ENCODE results near the gene PTGES. TPM values are rescaled to one million over a fixed set of nuclear protein-coding genes. Genes with fewer than 3 reads are reported as not detected.

The PTGES gene
- total RNA-seq, 1 donor from 2014 or later, result 2.5 TPM

DNA sequence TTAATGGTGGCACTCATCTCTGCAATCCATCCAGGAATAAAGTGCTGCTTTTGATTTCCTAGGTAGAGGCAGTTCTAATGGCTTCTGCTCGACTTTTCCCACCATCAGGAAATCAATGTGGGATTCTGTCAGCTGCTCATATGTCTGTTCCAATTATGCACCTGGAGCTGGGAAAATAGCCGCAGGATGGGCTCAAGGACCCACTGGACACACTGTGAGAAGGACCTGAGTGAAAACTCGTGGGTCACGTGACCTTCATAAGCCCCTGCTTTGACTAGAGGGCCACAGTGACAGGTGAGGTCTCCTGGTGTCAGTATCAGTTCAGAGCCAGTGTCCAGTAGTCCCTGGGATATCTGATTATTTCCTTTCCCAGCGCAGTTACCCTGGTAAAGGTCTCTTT is 17.9 kb upstream of the PTGES start:
- no peaks in the 10 kb centered on the region for H3K4me1 Mint-ChIP-seq (ENCODE audit: low read depth, unreplicated experiment)
- H3K27ac Mint-ChIP-seq (ENCODE audit: unreplicated experiment), result no peak overlapping the region
- no peak for DNase-seq (ENCODE audit: low read depth)
- no peaks in the 10 kb centered on the region for H3K79me2 ChIP-seq (ENCODE audit: insufficient read depth, low read length)
- no peaks in the 10 kb centered on the region for H3K4me1 ChIP-seq (ENCODE audit: insufficient read depth, low read length)
- no peak overlapping the region for H3K4me2 ChIP-seq (ENCODE audit: low read length)
- H3K27me3 ChIP-seq (ENCODE audit: insufficient read depth, low read length), result peaks cover 3% of the 10 kb centered on the region
- no peak overlapping the region for H3K4me3 Mint-ChIP-seq (ENCODE audit: unreplicated experiment)
- no peaks in the 10 kb centered on the region for H4K20me1 ChIP-seq (ENCODE audit: insufficient read depth, low read length)
- H3K27ac ChIP-seq (ENCODE audit: low read depth, low read length), result no peak overlapping the region
- no peak for FAIRE-seq
- H2AFZ ChIP-seq (ENCODE audit: low read depth, low read length), result no peak overlapping the region
- TF ChIP-seq EZH2 (IDR thresholded peaks at IDR 0.05; ENCODE audit: insufficient read depth, low read length) (no peak), CTCF (IDR thresholded peaks at IDR 0.05; ENCODE audit: insufficient read depth, low read depth, low read length) (no peak)
- no peaks in the 10 kb centered on the region for H3K36me3 ChIP-seq (ENCODE audit: insufficient read depth, low read length)
- no peak overlapping the region for H3K4me3 ChIP-seq (ENCODE audit: insufficient read depth, low read depth, low read length)
- H3K9ac ChIP-seq (ENCODE audit: low read length), result no peak overlapping the region
- peaks cover 3% of the 10 kb centered on the region for H3K9me3 Mint-ChIP-seq (ENCODE audit: unreplicated experiment)
- no peaks in the 10 kb centered on the region for H3K9me3 ChIP-seq (ENCODE audit: insufficient read depth, low read depth, low read length)
- H3K27me3 Mint-ChIP-seq (ENCODE audit: low read depth, unreplicated experiment), result peaks cover 31% of the 10 kb centered on the region
- H3K36me3 Mint-ChIP-seq (ENCODE audit: low read depth, unreplicated experiment), result no peaks in the 10 kb centered on the region

DNA sequence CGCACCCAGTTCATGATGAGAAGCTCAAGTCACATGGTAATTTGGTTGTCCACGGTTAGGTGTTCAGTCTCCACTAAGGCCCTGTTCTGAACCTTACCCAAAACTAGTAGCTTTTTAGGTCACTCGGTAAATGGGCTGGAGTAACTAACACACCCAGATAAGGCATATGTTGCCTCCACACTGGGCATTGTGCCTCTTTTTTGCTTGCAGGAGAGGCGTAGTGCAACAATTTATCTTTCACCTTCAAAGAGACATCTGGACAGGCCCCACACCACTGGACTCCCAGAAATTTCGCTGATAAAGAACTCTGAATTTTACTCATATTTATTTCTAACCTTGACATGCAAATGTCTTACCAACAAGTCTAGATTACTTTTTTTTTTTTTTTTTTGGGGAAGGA is 16.8 kb upstream of the PTGES start:
- H3K9me3 ChIP-seq (ENCODE audit: insufficient read depth, low read depth, low read length), result no peaks in the 10 kb centered on the region
- no peak overlapping the region for H2AFZ ChIP-seq (ENCODE audit: low read depth, low read length)
- no peak overlapping the region for H3K27ac ChIP-seq (ENCODE audit: low read depth, low read length)
- Mint-ChIP-seq H3K27me3 (ENCODE audit: low read depth, unreplicated experiment) (peaks cover 29% of the 10 kb centered on the region), H3K4me3 (ENCODE audit: unreplicated experiment) (no peak overlapping the region), H3K36me3 (ENCODE audit: low read depth, unreplicated experiment) (no peaks in the 10 kb centered on the region), H3K4me1 (ENCODE audit: low read depth, unreplicated experiment) (no peaks in the 10 kb centered on the region), H3K9me3 (ENCODE audit: unreplicated experiment) (no peaks in the 10 kb centered on the region), H3K27ac (ENCODE audit: unreplicated experiment) (no peak overlapping the region)
- no peaks in the 10 kb centered on the region for H3K79me2 ChIP-seq (ENCODE audit: insufficient read depth, low read length)
- H3K27me3 ChIP-seq (ENCODE audit: insufficient read depth, low read length), result peaks cover 3% of the 10 kb centered on the region
- no peaks in the 10 kb centered on the region for H4K20me1 ChIP-seq (ENCODE audit: insufficient read depth, low read length)
- H3K9ac ChIP-seq (ENCODE audit: low read length), result no peak overlapping the region
- H3K4me2 ChIP-seq (ENCODE audit: low read length), result no peak overlapping the region
- DNase-seq (ENCODE audit: low read depth) (no peak), FAIRE-seq (no peak)
- no peak overlapping the region for H3K4me3 ChIP-seq (ENCODE audit: insufficient read depth, low read depth, low read length)
- no peak for TF ChIP-seq CTCF (IDR thresholded peaks at IDR 0.05; ENCODE audit: insufficient read depth, low read depth, low read length)
- TF ChIP-seq EZH2 (IDR thresholded peaks at IDR 0.05; ENCODE audit: insufficient read depth, low read length), result no peak
- no peaks in the 10 kb centered on the region for H3K4me1 ChIP-seq (ENCODE audit: insufficient read depth, low read length)
- H3K36me3 ChIP-seq (ENCODE audit: insufficient read depth, low read length), result no peaks in the 10 kb centered on the region

- H3K27me3 Mint-ChIP-seq (ENCODE audit: low read depth, unreplicated experiment), result peaks cover 29% of the 10 kb centered on the region
- H3K4me1 ChIP-seq (ENCODE audit: insufficient read depth, low read length), result peaks cover 1% of the 10 kb centered on the region
- H3K79me2 ChIP-seq (ENCODE audit: insufficient read depth, low read length), result no peaks in the 10 kb centered on the region
- no peaks in the 10 kb centered on the region for H4K20me1 ChIP-seq (ENCODE audit: insufficient read depth, low read length)
- TF ChIP-seq CTCF (IDR thresholded peaks at IDR 0.05; ENCODE audit: insufficient read depth, low read depth, low read length) (no peak), EZH2 (IDR thresholded peaks at IDR 0.05; ENCODE audit: insufficient read depth, low read length) (no peak)
- no peak overlapping the region for H3K4me3 Mint-ChIP-seq (ENCODE audit: unreplicated experiment)
- H3K4me3 ChIP-seq (ENCODE audit: insufficient read depth, low read depth, low read length), result no peak overlapping the region
- H3K36me3 ChIP-seq (ENCODE audit: insufficient read depth, low read length), result no peaks in the 10 kb centered on the region
- H3K27me3 ChIP-seq (ENCODE audit: insufficient read depth, low read length), result peaks cover 1% of the 10 kb centered on the region
- DNase-seq (ENCODE audit: low read depth) (no peak), FAIRE-seq (no peak)
- no peak overlapping the region for H3K27ac Mint-ChIP-seq (ENCODE audit: unreplicated experiment)
- H3K9me3 ChIP-seq (ENCODE audit: insufficient read depth, low read depth, low read length), result no peaks in the 10 kb centered on the region
- H2AFZ ChIP-seq (ENCODE audit: low read depth, low read length), result no peak overlapping the region
- no peaks in the 10 kb centered on the region for H3K9me3 Mint-ChIP-seq (ENCODE audit: unreplicated experiment)
- H3K27ac ChIP-seq (ENCODE audit: low read depth, low read length), result no peak overlapping the region
- H3K4me2 ChIP-seq (ENCODE audit: low read length), result no peak overlapping the region
- no peaks in the 10 kb centered on the region for H3K4me1 Mint-ChIP-seq (ENCODE audit: low read depth, unreplicated experiment)
- no peaks in the 10 kb centered on the region for H3K36me3 Mint-ChIP-seq (ENCODE audit: low read depth, unreplicated experiment)
- H3K9ac ChIP-seq (ENCODE audit: low read length), result no peak overlapping the region
Observed at GRCh38 chr9:129768486-129768885, 15.6 kb upstream of the PTGES start.
